Globus pallidus (tissue), 1 donor: ENCODE data around the gene ZBTB17.

Experiments
- DNase-seq: peaks from one replicate; pipeline ENCODE4 v3.0.0-alpha.2; 2015; ENCODE audit warnings: low spot score

Gene ZBTB17

DNA sequence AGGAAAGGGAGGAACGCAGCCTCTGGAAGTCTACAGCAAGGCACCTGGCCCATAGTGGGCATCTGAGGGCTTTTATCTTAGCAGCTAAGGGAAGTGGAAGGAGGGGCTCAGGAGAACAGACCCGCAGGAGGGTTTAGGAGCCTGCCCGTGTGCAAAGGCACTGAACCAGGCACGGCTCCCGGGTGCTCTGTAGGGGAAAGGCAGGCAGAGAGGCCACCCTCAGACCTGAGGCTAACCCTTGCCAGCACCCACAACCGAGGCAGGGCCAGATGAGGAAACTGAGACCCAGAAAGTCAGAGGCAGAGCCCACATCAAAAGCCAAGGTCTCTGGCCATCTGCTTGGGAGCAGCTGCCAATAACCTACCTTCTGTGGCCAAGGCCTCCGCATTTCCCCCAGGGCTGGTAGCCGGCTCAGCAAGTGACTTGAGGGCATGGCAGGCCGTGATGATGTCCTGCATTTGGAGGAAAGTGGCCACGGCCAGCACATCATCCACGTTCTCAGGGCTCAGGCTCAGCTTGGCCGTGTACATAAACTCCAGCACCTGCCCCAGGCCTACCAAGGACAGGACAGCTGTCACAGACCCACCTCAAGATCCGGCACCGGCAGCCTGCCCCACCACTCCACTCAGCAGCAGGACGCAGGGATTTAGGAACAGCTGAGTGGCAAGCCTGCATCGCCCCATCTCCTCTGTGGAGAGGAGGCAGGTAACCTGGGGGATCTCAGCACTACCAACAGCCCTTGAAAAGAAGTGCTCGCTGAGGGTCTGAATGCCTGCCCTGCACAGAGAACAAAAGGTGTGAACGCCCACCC is 29.1 kb downstream of the ZBTB17 start:
- DNase-seq, result no peak

GRCh38 chr1:15945832-15946448 is 30.0 kb downstream of the ZBTB17 start:
- DNase-seq, result no peak

GRCh38 chr1:15945011-15945831 is 30.7 kb downstream of the ZBTB17 start:
- DNase-seq, result no peak

DNA sequence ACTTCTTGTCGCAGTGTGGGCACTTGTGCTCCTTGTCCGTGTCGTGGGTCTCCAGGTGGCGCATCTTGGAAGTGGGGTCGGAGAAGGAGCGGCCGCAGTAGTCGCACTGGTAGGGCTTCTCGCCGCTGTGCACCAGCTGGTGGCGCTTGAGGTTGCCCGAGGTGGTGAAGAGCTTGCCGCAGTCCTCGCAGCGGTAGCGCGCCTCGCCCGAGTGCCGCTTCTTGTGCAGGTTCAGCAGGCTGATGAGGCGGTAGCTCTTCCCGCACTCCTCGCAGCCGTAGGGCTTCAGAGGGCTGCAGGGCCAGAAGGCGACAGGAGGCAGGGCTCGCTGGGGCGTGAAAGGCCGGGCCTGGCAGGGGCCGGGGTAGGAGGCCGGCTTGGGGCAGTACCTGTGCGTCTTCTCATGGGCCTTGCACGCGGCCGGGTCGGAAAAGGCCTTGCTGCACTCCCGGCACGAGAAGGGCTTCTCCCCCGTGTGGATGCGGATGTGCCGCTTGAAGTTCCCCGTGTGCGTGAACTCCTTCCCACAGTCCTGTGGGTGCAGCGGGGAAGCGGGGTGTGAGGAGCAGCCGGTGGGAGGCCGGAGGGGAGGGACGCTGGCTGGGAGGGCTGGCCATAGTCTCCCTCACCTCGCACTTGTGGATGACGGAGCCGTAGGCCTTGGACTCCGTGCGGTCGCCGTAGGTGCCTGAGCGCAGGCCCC is 31.4 kb downstream of the ZBTB17 start:
- no peak for DNase-seq

GRCh38 chr1:15943992-15944307 is 32.0 kb downstream of the ZBTB17 start:
- no peak for DNase-seq

- no peak for DNase-seq
These were observed 32.4 kb downstream of the ZBTB17 start for GRCh38 chr1:15943328-15943991.

DNA sequence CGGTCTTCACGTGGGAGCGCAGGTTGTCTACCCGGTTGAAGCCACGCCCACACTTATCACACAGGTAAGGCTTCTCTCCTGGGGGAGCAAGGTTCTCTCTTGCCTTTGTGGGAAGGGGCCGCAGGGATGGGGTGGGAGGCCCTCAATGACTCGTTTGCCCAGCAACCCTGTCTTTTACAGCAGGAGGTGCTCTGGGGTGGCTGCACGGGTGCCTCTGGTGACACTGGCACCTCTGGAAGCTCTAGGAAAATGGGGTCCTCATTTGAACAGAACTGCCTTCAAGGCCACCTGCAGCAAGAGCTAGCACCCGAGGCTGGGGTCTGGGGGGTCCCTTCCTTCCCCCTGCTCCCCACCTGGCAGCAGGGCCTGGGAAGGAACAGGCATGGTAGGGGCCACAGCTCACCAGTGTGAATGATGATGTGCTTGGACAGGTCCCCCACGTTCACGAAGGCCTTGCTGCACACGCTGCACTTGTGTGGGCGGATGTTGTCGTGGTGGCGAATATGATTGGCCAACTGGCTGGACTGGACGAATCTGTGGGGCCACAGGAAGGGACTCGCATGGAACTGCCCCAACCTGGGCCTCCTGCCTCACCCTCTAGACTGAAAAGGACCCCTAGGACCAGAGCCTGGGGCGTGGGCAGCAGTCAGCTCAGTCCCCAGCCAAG is 33.1 kb downstream of the ZBTB17 start:
- DNase-seq, result no peak

- DNase-seq, result no peak
These were observed 33.8 kb downstream of the ZBTB17 start for GRCh38 chr1:15941899-15942660.

- DNase-seq, result no peak
These were observed 34.7 kb downstream of the ZBTB17 start for GRCh38 chr1:15941044-15941840.

GRCh38 chr1:15940110-15941043 is 35.5 kb downstream of the ZBTB17 start:
- DNase-seq, result no peak

DNA sequence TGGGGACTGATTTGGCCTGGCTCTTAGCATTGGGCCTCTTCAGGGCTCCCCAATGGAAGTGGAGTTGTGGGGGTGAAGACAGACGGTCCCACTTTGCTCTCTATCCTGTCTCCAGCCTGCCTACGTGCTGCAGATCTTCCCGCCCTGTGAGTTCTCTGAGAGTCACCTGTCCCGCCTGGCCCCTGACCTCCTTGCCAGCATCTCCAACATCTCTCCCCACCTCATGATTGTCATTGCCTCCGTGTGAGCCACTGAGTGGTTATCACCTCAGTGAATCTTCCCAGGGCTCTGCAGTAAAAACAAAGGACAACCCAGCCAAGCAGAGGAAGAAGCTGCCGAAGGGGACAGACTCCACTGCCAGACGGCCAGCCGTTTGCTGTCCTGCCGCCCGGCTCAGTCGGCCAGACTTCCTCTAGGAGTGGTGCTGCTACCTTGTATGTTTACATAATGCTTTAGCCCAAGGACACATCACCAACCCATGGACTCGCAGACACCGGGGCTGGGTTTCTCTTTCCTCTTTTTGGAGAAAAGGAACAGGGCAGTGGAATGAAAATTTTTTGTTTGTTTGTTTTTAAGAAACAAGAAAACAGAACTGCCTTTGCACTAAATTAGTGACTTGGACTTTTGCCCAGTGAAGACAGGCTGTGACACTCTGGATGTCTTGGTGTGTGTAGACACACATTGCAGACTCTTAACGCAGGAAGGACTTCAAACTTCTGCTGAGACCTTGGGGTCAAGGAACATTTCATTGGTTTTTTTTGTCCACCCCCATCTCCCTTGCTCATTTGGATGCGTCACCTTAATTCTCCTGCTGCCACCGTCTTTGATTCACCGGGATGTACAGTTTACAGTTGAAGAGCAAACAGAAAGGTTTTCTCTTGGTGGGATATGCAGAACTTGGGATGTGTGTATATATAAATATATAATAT is 36.5 kb downstream of the ZBTB17 start:
- DNase-seq, result no peak

DNA sequence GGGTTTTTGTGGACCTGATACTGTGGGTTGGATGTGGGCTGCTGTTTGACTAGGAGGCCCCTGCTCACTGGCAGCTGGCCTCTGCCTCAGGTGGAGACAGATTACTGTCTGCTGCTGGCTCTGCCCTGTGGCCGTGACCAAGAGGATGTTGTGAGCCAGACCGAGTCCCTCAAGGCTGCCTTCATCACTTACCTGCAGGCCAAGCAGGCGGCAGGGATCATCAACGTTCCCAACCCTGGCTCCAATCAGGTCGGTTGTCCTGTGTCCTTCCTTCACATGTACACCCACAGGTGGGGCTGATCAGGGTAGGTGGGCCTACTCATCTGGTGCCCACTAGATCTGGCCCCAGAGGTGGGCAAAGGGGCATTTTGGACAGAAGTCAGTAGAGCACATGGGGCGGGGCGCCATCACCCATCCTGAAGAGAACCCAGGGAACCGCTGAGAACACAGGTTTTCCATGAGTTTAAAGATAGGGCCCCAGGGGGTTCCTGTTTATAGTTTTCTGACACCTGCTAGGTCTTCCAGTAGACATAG is 37.2 kb downstream of the ZBTB17 start:
- no peak for DNase-seq

DNA sequence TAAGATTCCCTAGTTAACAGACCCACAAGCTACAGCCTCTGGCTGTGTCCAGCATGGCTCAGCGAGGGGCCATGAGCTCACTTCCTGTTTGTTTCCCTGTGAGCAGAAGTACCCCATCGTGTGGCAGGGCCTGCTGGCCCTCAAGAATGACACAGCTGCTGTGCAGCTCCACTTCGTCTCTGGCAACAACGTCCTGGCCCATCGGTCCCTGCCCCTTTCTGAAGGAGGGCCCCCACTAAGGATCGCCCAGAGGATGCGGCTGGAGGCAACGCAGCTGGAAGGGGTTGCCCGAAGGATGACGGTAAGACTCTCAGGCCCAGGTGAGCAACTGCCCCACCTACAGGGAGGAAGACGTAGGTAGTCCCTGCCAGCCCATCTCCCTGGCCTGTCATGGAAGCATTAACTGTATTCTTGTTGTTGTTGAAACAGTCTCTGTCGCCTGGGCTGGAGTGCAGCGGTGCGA is 38.2 kb downstream of the ZBTB17 start:
- no peak for DNase-seq

DNA sequence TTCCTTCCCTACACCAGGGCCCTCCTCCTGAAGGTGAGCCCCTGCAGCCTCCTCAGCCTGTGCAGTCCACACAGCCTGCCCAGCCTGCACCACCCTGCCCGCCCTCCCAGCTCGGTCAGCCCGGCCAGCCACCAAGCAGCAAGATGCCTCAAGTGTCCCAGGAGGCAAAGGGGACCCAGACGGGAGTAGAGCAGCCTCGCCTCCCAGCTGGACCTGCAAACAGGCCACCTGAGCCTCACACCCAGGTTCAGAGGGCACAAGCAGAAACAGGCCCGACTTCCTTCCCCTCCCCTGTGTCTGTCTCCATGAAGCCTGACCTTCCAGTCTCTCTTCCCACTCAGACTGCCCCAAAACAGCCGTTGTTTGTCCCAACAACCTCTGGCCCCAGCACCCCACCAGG is 38.8 kb downstream of the ZBTB17 start:
- DNase-seq, result no peak

DNA sequence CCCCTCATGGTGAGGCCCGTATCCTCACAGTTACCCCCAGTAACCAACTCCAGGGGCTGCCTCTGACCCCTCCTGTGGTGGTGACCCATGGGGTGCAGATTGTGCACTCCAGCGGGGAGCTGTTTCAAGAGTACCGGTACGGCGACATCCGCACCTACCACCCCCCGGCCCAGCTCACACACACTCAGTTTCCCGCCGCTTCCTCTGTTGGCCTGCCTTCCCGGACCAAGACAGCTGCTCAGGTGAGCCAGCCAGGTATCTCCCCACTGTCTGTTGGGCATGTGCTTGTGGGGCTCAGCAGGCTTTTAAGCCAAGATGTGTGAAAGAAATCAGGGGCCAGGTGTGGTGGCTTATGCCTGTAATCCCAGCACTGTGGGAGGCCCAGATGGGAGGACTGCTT is 39.9 kb downstream of the ZBTB17 start:
- DNase-seq, result no peak

- DNase-seq, result no peak
These were observed 40.6 kb downstream of the ZBTB17 start for GRCh38 chr1:15935056-15935950.
